Muscle of back (tissue), 11 donors: ENCODE measurements around the gene PLA2R1. TPM values are rescaled to one million over a fixed set of nuclear protein-coding genes. Genes with fewer than 3 reads are reported as not detected.
"Not testable (repeated sequence)": the region's sequence is repeated elsewhere in the genome, so short reads cannot be mapped to it uniquely, and the experiment has no call there.

Experiments used
- DNase-seq, 3 donors: peaks; one replicate each; pipeline versions ENCODE4 v3.0.0 to v3.0.0-alpha.2; 2013
- polyA plus RNA-seq, 10 donors: library from polyadenylated mRNA; unstranded; fragments of 120-200 nt; gene quantifications; one replicate each; pipeline ENCODE4 v1.2.1, GENCODE V29; 2013; ENCODE audit not compliant: insufficient read length in 10 of 10

PLA2R1 gene
- polyA plus RNA-seq, 10 donors: 1.2 to 3.9 (median 1.8) TPM

- peak; percentile 24 to 60 (median 30) for DNase-seq
Observed at GRCh38 chr2:159982842-159983785, 79.3 kb downstream of the PLA2R1 start.

GRCh38 chr2:159982270-159982669 is 80.1 kb downstream of the PLA2R1 start:
- peak; percentile 25 to 70 (median 64) for DNase-seq

GRCh38 chr2:159976527-159977160 is 85.8 kb downstream of the PLA2R1 start:
- DNase-seq: no peak

- DNase-seq: no peak
Observed at GRCh38 chr2:159973325-159973724, 89.1 kb downstream of the PLA2R1 start.

- DNase-seq: no peak
Observed at GRCh38 chr2:159971365-159972152, 90.9 kb downstream of the PLA2R1 start.

GRCh38 chr2:159970548-159970947 is 91.9 kb downstream of the PLA2R1 start:
- not testable (repeated sequence) for DNase-seq

- peak; percentile 52 to 77 (median 60) for DNase-seq
Observed at GRCh38 chr2:159968279-159968900, 94.0 kb downstream of the PLA2R1 start.

- no peak for DNase-seq
Observed at GRCh38 chr2:159963700-159964099, 98.7 kb downstream of the PLA2R1 start.

GRCh38 chr2:159962513-159962912 is 99.9 kb downstream of the PLA2R1 start:
- DNase-seq: not testable (repeated sequence)

- no peak for DNase-seq
Observed at GRCh38 chr2:159961451-159961850, 101.0 kb downstream of the PLA2R1 start.

- no peak for DNase-seq
Observed at GRCh38 chr2:159961037-159961436, 101.4 kb downstream of the PLA2R1 start.

- DNase-seq: no peak
Observed at GRCh38 chr2:159960414-159960813, 102.0 kb downstream of the PLA2R1 start.

- no peak for DNase-seq
Observed at GRCh38 chr2:159959136-159959535, 103.3 kb downstream of the PLA2R1 start.

- peak in 1 of 3 donors; percentile 36 for DNase-seq
Observed at GRCh38 chr2:159953136-159953823, 109.1 kb downstream of the PLA2R1 start.

- DNase-seq: peak; percentile 58 to 82 (median 59)
Observed at GRCh38 chr2:159946326-159946999, 116.0 kb downstream of the PLA2R1 start.

- no peak for DNase-seq
Observed at GRCh38 chr2:159944874-159945273, 117.5 kb downstream of the PLA2R1 start.

GRCh38 chr2:159942146-159942545 is 120.3 kb downstream of the PLA2R1 start:
- DNase-seq: peak in 1 of 3 donors; percentile 57

- DNase-seq: peak in 1 of 3 donors; percentile 12
Observed at GRCh38 chr2:159941729-159942128, 120.7 kb downstream of the PLA2R1 start.

GRCh38 chr2:159939946-159940345 is 122.5 kb downstream of the PLA2R1 start:
- peak in 1 of 3 donors; percentile 26 for DNase-seq

- DNase-seq: no peak
Observed at GRCh38 chr2:159938395-159938794, 124.0 kb downstream of the PLA2R1 start.
